Measurements from ENCODE around the gene MYLK3. TPM values are rescaled to one million over a fixed set of nuclear protein-coding genes. Genes with fewer than 3 reads are reported as not detected.

Gene MYLK3
- total RNA-seq, 1 donor from 2014 or later: 0.25 TPM

DNA sequence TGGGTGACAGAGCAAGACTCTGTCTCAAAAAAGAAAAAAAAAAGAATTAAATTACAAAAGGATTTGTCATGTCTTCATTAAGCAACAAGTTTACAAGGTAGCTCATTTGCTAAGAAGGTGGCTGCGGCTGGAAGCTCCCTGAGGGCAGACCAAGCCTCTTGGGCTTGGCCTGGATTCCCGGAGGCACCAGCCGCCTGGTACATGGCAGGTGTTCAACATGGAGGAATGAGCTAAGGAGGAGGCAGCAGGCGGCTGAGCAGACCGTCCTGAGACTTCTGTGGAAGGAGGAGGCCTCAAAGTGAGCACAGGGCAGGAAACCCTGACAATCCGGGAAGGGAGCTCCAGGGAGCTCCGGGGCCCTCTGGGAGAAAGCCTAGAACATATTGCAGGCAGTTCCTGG is 3.2 kb upstream of the MYLK3 start:
- DNase-seq (ENCODE audit: extremely low spot score in 2 of 2): no peak
- Histone ChIP-seq H3K9me3 (no peaks in the 10 kb centered on the region), H3K4me1 (no peaks in the 10 kb centered on the region), H3K27ac (no peak overlapping the region), H3K4me3 (no peak overlapping the region), H3K27me3 (no peaks in the 10 kb centered on the region), H3K36me3 (no peaks in the 10 kb centered on the region)
- intact Hi-C loops (cut with DNase I): no loop called here
- TF ChIP-seq POLR2AphosphoS5 (IDR thresholded peaks at IDR 0.05; ENCODE audit: insufficient read depth in 1 of 2, low read depth in 1 of 2): no peak
- TF ChIP-seq, protein P1, sequence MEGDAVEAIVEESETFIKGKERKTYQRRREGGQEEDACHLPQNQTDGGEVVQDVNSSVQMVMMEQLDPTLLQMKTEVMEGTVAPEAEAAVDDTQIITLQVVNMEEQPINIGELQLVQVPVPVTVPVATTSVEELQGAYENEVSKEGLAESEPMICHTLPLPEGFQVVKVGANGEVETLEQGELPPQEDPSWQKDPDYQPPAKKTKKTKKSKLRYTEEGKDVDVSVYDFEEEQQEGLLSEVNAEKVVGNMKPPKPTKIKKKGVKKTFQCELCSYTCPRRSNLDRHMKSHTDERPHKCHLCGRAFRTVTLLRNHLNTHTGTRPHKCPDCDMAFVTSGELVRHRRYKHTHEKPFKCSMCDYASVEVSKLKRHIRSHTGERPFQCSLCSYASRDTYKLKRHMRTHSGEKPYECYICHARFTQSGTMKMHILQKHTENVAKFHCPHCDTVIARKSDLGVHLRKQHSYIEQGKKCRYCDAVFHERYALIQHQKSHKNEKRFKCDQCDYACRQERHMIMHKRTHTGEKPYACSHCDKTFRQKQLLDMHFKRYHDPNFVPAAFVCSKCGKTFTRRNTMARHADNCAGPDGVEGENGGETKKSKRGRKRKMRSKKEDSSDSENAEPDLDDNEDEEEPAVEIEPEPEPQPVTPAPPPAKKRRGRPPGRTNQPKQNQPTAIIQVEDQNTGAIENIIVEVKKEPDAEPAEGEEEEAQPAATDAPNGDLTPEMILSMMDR (IDR thresholded peaks at IDR 0.05): no peak
- no peak for TF ChIP-seq POLR2A (IDR thresholded peaks at IDR 0.05)

DNA sequence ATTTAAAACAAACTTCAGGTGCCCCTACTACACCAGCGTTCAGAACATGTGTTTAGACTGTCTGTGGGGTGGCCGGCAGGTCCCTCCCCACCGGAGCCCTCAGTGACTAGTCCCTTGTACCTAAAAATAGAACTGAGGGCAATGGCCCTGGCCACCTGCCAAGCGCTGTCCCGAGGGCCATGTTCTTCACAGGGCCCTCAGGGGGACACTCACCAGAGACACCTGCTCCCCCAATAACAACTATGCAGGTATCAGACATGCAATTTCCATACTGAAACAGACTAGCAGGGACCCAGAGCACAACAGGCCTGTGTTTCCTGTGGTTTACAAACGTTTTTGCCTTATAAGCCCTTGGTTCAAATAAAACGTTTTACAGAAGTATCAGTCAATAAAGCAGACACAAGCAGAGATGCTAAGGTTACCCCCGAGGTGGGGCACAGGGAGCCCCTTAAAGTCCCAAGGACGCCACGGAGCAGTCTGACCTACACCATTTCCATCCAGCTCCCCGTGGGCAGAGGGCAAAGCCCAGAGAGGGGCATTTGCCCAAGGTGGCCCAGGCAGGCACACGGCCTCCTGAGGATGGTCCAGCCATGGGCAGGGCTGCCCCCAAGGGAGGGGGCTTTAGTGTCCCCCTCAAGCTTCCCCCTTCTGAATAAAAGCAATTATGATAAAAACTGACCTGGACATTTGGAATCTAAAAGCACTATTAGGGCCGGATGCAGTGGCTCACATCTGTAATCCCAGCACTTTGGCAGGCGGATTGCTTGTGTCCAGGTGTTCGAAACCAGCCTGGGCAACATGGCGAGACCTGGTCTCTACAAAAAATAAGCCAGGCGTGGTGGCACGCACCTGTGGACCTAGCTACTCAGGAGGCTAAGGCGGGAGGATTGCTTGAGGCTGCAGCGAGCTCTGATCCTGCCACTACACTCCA is 896 bp upstream of the MYLK3 start:
- TF ChIP-seq, protein P1 (IDR thresholded peaks at IDR 0.05): no peak
- no peak for TF ChIP-seq POLR2A (IDR thresholded peaks at IDR 0.05)
- TF ChIP-seq POLR2AphosphoS5 (IDR thresholded peaks at IDR 0.05; ENCODE audit: insufficient read depth in 1 of 2, low read depth in 1 of 2): no peak
- Histone ChIP-seq H3K27ac (no peak overlapping the region), H3K4me3 (no peak overlapping the region), H3K27me3 (no peaks in the 10 kb centered on the region), H3K4me1 (no peaks in the 10 kb centered on the region), H3K36me3 (no peaks in the 10 kb centered on the region), H3K9me3 (no peaks in the 10 kb centered on the region)
- DNase-seq (ENCODE audit: extremely low spot score in 2 of 2): no peak
- intact Hi-C loops (cut with DNase I): no loop called here

DNA sequence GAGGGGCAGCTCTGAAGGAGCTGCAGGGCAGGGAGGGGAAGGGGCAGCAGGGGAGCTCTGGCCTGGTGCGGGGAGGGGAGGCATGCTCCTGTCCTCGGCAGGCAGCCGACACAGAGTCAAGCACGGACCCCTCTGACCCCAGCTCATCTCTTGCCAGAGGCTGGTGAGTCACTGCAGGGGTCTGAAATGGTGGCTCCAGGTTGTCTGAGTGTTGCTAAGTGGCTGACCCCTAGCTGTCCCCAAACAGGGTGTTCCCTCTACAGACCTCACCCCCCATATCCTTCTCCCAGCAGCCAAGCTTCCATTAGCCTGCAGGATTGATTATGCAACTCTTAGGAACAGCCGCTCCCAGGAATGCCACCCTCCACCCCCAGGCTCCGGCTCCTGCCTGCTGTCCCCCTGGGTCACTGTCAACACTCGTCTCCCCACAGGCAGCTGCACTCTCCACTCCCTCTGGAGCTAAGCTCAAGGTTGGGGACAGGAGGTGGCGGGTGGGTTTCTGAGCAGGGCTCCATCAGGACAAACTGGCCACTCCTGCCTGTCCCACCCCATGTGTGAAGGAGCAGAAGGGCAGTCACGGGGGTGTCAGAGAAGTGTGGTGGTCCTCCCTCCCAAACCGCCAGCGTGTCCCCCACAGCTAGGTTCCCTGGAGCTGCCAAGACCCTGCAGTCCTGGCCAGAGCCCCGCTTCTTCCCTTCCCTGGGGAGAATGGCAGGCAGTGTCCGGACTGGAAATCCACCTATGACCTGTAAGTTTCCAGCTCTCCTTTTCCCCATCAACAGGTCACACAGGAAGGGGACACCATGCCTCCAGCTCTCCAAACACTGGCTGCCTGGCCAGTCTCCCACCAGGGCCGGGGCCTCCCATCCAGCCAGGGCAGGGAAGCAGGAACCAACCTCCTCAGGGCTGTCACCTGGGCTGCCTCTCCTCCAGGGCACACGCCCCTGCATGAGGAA is 1.0 kb downstream of the MYLK3 start:
- Histone ChIP-seq H3K9me3 (no peaks in the 10 kb centered on the region), H3K27me3 (no peaks in the 10 kb centered on the region), H3K4me1 (no peaks in the 10 kb centered on the region), H3K27ac (no peak overlapping the region), H3K36me3 (no peaks in the 10 kb centered on the region), H3K4me3 (no peak overlapping the region)
- intact Hi-C loops (cut with DNase I): no loop called here
- no peak for TF ChIP-seq POLR2A (IDR thresholded peaks at IDR 0.05)
- TF ChIP-seq, protein P1 (IDR thresholded peaks at IDR 0.05): no peak
- TF ChIP-seq POLR2AphosphoS5 (IDR thresholded peaks at IDR 0.05; ENCODE audit: insufficient read depth in 1 of 2, low read depth in 1 of 2): no peak
- no peak for DNase-seq (ENCODE audit: extremely low spot score in 2 of 2)

DNA sequence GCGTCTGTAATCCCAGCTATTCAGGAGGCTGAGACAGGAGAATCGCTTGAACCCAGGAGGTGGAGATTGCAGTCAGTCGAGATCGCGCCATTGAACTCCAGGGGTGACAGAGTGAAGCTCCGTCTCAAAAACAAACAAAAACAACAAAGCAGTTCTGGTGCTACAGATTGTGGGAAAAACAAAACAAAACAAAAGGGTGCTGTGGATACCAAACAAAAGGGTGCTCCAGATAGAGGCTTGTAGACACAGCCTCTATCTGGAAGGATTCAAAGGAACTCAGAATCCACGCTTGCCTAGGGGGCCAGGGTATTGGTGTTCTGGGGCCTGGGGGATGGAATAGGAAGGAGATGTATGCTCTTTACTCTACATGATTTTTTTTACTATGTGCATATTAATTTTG is 2.5 kb downstream of the MYLK3 start:
- H3K27ac ChIP-seq: no peak overlapping the region
- TF ChIP-seq POLR2A (IDR thresholded peaks at IDR 0.05) (no peak), POLR2AphosphoS5 (IDR thresholded peaks at IDR 0.05; ENCODE audit: insufficient read depth in 1 of 2, low read depth in 1 of 2) (no peak)
- TF ChIP-seq, protein P1 (IDR thresholded peaks at IDR 0.05): no peak
- intact Hi-C loops (cut with DNase I): no loop called here
- no peaks in the 10 kb centered on the region for H3K4me1 ChIP-seq
- no peaks in the 10 kb centered on the region for H3K27me3 ChIP-seq
- no peaks in the 10 kb centered on the region for H3K9me3 ChIP-seq
- no peaks in the 10 kb centered on the region for H3K36me3 ChIP-seq
- no peak overlapping the region for H3K4me3 ChIP-seq
- no peak for DNase-seq (ENCODE audit: extremely low spot score in 2 of 2)

Measured in vagina (tissue), 2 donors.